Stimulated activated CD4-positive, alpha-beta T cell treated with anti-CD3 and anti-CD28 coated beads, Interleukin-1b, Interleukin-23, amount 100 ng/mL, for 1 hour (primary cell): ENCODE results near the gene DPYSL5.

Source experiments
- DNase-seq, 2 donors: peaks; one replicate each; pipeline ENCODE4 v3.0.0-alpha.2; 2020; ENCODE audit warnings: low read depth in 2 of 2

DPYSL5 gene

DNA sequence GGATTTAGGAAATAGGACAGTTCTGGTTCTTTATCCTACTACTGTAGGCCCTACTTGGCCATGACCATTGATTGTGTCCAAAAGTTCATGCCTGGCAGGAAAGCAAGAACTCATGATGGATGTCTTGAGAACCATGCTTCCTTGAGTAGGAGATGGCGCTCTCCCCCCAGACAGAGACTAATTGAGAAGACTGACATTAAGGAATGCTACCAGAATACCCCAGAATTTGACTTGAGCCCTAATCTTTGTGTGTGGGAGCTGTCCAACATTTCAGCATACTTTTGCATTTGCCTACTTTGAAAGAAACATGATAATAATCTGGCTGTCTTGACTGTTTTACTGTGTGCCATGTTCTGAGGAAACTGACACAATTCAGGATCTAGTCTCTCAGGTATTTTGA is 145.8 kb downstream of the DPYSL5 start:
- no peak for DNase-seq

DNA sequence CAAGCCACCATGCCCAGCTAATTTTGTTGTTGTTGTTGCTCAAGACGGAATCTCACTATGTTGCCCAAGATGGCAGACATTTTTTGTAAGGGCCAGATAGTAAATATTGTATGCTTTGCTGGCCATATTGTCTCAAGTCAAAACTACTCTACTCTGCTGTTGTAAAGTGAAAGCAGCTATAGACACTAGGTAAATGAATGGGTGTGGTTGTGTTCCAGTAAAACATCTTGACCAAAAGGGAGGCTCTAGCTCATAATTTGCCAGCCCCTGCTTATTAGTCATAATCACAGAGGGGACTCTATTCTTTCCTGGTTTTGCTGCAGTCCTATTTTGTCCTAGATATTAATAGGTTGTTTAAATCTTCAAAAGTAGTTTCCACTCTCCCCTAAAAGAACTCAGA is 147.1 kb downstream of the DPYSL5 start:
- DNase-seq, result no peak

DNA sequence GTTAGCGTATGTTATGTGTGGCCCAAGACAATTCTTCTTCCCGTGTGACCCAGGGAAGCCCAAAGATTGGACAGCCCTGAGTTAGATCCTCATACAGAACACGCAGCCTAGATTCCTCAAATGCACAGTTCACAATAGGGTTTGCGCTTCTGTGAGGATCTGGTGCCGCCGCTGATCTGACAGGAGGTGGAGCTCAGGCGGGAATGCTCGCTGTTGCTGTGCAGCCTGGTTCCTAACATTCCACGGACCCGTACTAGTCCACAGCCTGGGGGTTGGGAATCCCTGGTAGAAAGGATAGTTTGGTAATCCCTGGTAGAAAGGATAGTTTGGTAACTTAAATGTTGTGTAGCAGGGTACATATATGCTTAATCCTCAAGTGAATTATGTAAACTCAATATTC is 149.5 kb downstream of the DPYSL5 start:
- no peak for DNase-seq

DNA sequence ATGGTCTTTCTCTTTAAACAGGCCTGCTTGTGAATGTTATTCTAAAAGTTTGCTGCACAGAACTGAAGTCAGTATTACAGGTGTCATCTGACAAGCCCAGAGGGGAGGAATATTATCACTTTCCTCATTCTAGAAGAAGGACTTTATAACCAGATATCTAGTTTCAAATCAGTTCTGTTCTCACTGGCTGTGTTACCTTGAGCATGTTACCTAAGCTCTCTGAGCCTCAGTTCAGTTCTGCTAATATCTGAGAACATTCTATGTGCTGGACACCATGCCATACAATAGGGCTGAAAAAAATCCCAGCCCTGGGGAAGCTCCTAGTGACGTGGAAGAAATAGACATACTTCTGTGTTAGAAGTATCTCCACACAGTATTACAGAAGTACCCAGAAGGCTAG is 150.4 kb downstream of the DPYSL5 start:
- DNase-seq, result no peak
